Measurements from ENCODE around the gene YIF1A. TPM values are rescaled to one million over a fixed set of nuclear protein-coding genes. Genes with fewer than 3 reads are reported as not detected.

The YIF1A gene
- total RNA-seq = 75.7 TPM

- peak; percentile 92 to 99 (median 99) for DNase-seq (ENCODE audit: low read depth in 2 of 3, low spot score in 2 of 3)
Observed at GRCh38 chr11:66288671-66289547, at the start of gene YIF1A. Gene YIF1A, minus strand, starts transcription at chr11:66289143. Its CDS starts 158 bp downstream, at chr11:66288985.

GRCh38 chr11:66337103-66337899 is 48.4 kb upstream of the YIF1A start:
- DNase-seq (ENCODE audit: low read depth in 2 of 3, low spot score in 2 of 3) = no peak

GRCh38 chr11:66336234-66337102 is 47.5 kb upstream of the YIF1A start, which contains the start of gene RIN1:
Gene RIN1, minus strand, starts transcription at chr11:66336434. Its CDS starts 32 bp downstream, at chr11:66336402.
- peak in 2 of 3 donors; percentile 63 to 73 for DNase-seq (ENCODE audit: low read depth in 2 of 3, low spot score in 2 of 3)

GRCh38 chr11:66335531-66336233 is 46.7 kb upstream of the YIF1A start:
- DNase-seq (ENCODE audit: low read depth in 2 of 3, low spot score in 2 of 3) = no peak

GRCh38 chr11:66334605-66335442 is 45.9 kb upstream of the YIF1A start:
- DNase-seq (ENCODE audit: low read depth in 2 of 3, low spot score in 2 of 3) = no peak

- no peak for DNase-seq (ENCODE audit: low read depth in 2 of 3, low spot score in 2 of 3)
Observed at GRCh38 chr11:66333896-66334604, 45.1 kb upstream of the YIF1A start.

GRCh38 chr11:66333220-66333877 is 44.4 kb upstream of the YIF1A start:
- no peak for DNase-seq (ENCODE audit: low read depth in 2 of 3, low spot score in 2 of 3)

- no peak for DNase-seq (ENCODE audit: low read depth in 2 of 3, low spot score in 2 of 3)
Observed at GRCh38 chr11:66332371-66333219, 43.7 kb upstream of the YIF1A start.

- DNase-seq (ENCODE audit: low read depth in 2 of 3, low spot score in 2 of 3) = no peak
Observed at GRCh38 chr11:66331542-66332370, 42.8 kb upstream of the YIF1A start.

GRCh38 chr11:66330931-66331330 is 42.0 kb upstream of the YIF1A start:
- DNase-seq (ENCODE audit: low read depth in 2 of 3, low spot score in 2 of 3) = no peak

GRCh38 chr11:66329165-66329673 is 40.3 kb upstream of the YIF1A start:
- no peak for DNase-seq (ENCODE audit: low read depth in 2 of 3, low spot score in 2 of 3)

GRCh38 chr11:66328302-66329144 is 39.6 kb upstream of the YIF1A start:
- DNase-seq (ENCODE audit: low read depth in 2 of 3, low spot score in 2 of 3) = peak; percentile 74 to 82 (median 76)

GRCh38 chr11:66328031-66328301 is 39.0 kb upstream of the YIF1A start:
- DNase-seq (ENCODE audit: low read depth in 2 of 3, low spot score in 2 of 3) = no peak

GRCh38 chr11:66327171-66328030 is 38.5 kb upstream of the YIF1A start:
- DNase-seq (ENCODE audit: low read depth in 2 of 3, low spot score in 2 of 3) = no peak

All from hematopoietic multipotent progenitor cell (in vitro differentiated cells).